HEK293T (cell line): Measurements from ENCODE around the gene CD83.

Source experiments
- CTCF ChIA-PET: fragments of 350-600 bp; formaldehyde crosslinking; extraction: SDS; loops from one replicate; lab custom pipeline; 2021; ENCODE audit warnings: antibody characterized with exemption, inconsistent platforms; lab: Yijun Ruan, JAX
- POLR2A ChIA-PET: fragments of 350-600 bp; formaldehyde crosslinking; extraction: SDS; loops from one replicate; lab custom pipeline; 2020; ENCODE audit warnings: antibody characterized with exemption, inconsistent platforms; lab: Yijun Ruan, JAX
- DNase-seq: peaks from one replicate; pipeline ENCODE4 v3.0.0; 2012; ENCODE audit warnings: mixed read lengths; ENCODE audit errors: extremely low spot score
- ARNT ChIP-seq: fragments of 450-650 bp; IDR thresholded peaks from 2 replicates; pipeline ENCODE4 v1.6.1; 2017; ENCODE audit warnings: mild to moderate bottlenecking
- BHLHE40 ChIP-seq: fragments of 450-650 bp; IDR thresholded peaks from 2 replicates; pipeline ENCODE4 v1.6.1; 2016; ENCODE audit warnings: mild to moderate bottlenecking, moderate library complexity, borderline replicate concordance
- CTBP1 ChIP-seq: fragments of 450-650 bp; IDR thresholded peaks from 2 replicates; pipeline ENCODE4 v1.6.1; 2016; ENCODE audit warnings: borderline replicate concordance
- ELF4 ChIP-seq: fragments of 450-650 bp; IDR thresholded peaks from 2 replicates; pipeline ENCODE4 v1.6.1; 2017; ENCODE audit warnings: antibody characterized with exemption
- FOXA1 ChIP-seq: fragments of 450-650 bp; IDR thresholded peaks from 2 replicates; pipeline ENCODE4 v1.6.1; 2016; ENCODE audit warnings: mild to moderate bottlenecking
- FOXK2 ChIP-seq: fragments of 450-650 bp; IDR thresholded peaks from 2 replicates; pipeline ENCODE4 v1.6.1; 2016; ENCODE audit warnings: mild to moderate bottlenecking
- FOXM1 ChIP-seq: fragments of 450-650 bp; IDR thresholded peaks from 2 replicates; pipeline ENCODE4 v1.6.1; 2017; ENCODE audit warnings: mild to moderate bottlenecking, borderline replicate concordance
- HDGF ChIP-seq: fragments of 450-650 bp; IDR thresholded peaks from 2 replicates; pipeline ENCODE4 v1.6.1; 2017; ENCODE audit warnings: antibody characterized with exemption, borderline replicate concordance
- L3MBTL2 ChIP-seq: fragments of 450-650 bp; conservative IDR thresholded peaks from 2 replicates; pipeline ENCODE4 v1.6.1; 2016; ENCODE audit warnings: mild to moderate bottlenecking
- LEF1 ChIP-seq: fragments of 450-650 bp; IDR thresholded peaks from 2 replicates; pipeline ENCODE4 v1.6.1; 2017; ENCODE audit warnings: mild to moderate bottlenecking, borderline replicate concordance
- NFRKB ChIP-seq: fragments of 450-650 bp; IDR thresholded peaks from 2 replicates; pipeline ENCODE4 v1.6.1; 2016; ENCODE audit warnings: mild to moderate bottlenecking, moderate library complexity
- SP1 ChIP-seq: fragments of 450-650 bp; IDR thresholded peaks from 2 replicates; pipeline ENCODE4 v1.6.1; 2017
- SUZ12 ChIP-seq: fragments of 450-650 bp; IDR thresholded peaks from 2 replicates; pipeline ENCODE4 v1.6.1; 2016; ENCODE audit warnings: mild to moderate bottlenecking
- TARDBP ChIP-seq: fragments of 450-650 bp; IDR thresholded peaks from 2 replicates; pipeline ENCODE4 v1.6.1; 2016
- ZNF384 ChIP-seq: fragments of 450-650 bp; IDR thresholded peaks from 2 replicates; pipeline ENCODE4 v1.6.1; 2016
- TF ChIP-seq, protein P1 (sequence below): fragments of 450-650 bp; IDR thresholded peaks from 2 replicates; pipeline ENCODE4 v1.6.1; 2016

Gene CD83

DNA sequence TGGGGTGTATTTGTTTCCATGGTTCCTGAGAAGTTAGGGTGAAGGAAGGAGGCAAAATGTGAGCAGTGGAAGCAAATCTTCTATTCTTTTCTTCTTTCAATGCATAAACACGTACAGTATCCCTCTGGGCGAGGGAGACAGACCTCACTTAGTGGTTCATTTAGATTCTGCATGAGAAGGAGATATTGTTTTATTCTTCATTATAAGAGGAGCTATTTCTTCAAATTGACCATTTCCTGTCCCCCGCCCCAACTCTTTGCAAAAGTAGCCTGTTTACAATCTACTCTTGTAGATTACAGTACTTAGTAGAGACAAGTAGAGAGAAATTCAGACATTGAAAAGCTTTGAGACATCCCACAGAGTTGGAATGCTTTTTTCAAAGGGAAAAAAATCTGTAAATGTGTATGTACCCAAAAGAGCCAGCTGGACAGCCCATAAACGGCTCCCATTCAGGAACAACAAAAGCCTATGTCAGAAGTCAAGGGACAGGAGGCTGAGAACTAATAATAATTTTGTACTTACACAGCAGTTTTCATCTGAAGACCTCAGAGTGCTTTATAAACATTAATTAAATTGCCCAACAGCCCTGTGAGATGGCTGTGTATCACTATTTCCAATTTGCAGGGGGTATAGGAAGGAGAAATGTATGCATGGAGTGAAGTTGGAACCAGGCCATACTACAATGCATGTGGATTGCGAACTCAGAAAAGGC lies 23.9 kb downstream of the CD83 start:
- POLR2A ChIA-PET, result no interaction called here
- TF ChIP-seq LEF1 (no peak), FOXK2 (no peak), FOXM1 (no peak), FOXA1 (no peak), TARDBP (no peak), ZNF384 (no peak), HDGF (no peak), BHLHE40 (no peak), CTBP1 (no peak)
- TF ChIP-seq, protein P1, sequence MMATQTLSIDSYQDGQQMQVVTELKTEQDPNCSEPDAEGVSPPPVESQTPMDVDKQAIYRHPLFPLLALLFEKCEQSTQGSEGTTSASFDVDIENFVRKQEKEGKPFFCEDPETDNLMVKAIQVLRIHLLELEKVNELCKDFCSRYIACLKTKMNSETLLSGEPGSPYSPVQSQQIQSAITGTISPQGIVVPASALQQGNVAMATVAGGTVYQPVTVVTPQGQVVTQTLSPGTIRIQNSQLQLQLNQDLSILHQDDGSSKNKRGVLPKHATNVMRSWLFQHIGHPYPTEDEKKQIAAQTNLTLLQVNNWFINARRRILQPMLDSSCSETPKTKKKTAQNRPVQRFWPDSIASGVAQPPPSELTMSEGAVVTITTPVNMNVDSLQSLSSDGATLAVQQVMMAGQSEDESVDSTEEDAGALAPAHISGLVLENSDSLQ, result no peak
- CTCF ChIA-PET, result no interaction called here
- no peak for DNase-seq

DNA sequence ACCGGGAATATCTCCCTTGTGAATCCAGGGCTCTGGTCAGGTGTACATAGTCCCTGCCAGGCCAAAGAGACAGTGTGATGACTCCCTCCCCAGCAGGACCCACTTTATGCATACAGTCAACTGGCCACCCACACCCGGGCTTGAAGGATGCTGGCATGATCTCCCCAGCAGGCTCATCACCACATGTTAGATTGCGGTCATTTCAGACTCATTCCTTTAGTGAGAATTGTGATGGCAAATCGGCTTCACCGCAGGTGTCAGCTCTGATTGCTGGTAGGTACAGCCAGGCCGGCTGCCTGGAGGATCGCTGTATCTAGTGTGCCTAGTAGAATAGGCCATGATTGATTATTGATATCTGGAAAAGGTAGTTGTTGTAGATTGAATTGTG lies 24.5 kb downstream of the CD83 start:
- ChIA-PET POLR2A (no interaction called here), CTCF (interaction anchor here (1.1 kb wide), 1 partner anchor 67 kb away, joined by 3 read pairs; no protein-coding TSS in a partner anchor)
- no peak for DNase-seq
- no peak for TF ChIP-seq FOXK2
- no peak for TF ChIP-seq NFRKB
- no peak for TF ChIP-seq ARNT
- TF ChIP-seq ZNF384, result no peak
- TF ChIP-seq SUZ12, result no peak
- no peak for TF ChIP-seq LEF1
- TF ChIP-seq CTBP1, result no peak

DNA sequence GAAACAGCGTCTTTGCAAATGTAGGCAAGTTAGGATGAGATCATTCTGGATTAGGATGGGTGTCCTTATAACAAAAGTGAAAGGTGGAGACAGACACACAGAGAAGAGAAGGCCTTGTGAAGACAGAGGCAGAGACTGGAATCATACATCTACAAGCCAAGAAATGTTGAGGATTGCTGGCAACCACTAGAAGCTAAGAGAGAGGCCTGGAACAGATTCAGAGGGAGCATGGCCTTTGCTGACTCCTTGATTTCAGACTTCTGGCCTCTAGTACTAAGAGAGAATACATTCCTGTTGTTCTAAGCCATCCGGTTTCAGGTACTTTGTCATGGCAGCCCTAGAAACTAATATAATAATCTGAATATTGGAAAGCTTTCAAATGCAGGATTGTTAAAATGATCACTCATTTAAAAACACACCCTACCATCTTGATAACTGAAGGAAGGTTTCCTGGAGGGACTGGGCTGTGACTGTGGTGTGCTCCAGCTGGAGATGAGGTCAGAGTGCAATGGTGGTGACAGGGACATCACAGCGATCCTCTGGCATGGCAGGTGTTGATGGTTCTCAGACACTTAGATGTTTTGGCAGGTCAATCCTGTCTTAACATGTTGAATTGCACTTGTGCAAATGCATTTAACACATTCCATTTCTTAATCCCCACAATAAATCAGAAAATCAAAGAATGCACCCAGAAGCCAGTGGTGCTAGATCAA lies 25.1 kb downstream of the CD83 start:
- TF ChIP-seq TARDBP (no peak), ZNF384 (no peak), FOXA1 (no peak), BHLHE40 (no peak), FOXM1 (no peak), FOXK2 (no peak)
- TF ChIP-seq, protein P1, result no peak
- no peak for DNase-seq
- CTCF ChIA-PET, result interaction anchor here (1.1 kb wide), 1 partner anchor 68 kb away, joined by 3 read pairs; no protein-coding TSS in a partner anchor
- POLR2A ChIA-PET, result no interaction called here

DNA sequence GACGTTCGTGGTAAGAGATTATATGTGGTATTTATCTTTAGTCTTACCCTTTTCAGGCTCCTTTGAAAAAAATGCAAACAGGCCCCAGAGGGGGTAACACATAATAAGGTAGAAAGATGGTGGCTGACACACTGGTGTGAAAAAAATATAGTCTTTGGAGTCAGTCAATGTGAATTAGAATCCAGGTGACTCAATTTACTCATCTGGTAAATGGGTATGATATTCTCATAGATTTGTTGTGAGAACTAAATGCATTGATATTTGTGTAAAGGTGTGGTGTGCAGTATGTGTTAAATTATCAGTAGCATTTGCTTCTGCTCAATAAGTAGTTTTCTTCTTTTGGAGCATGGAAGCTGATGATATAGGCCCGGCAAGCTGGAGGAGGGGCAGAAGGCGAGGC lies 25.7 kb downstream of the CD83 start:
- POLR2A ChIA-PET, result no interaction called here
- DNase-seq, result no peak
- no peak for TF ChIP-seq HDGF
- CTCF ChIA-PET, result interaction anchor here (1.1 to 2.6 kb wide), 3 partner anchors 14 to 235 kb away, joined by 3 to 17 read pairs (median 5); no protein-coding TSS in a partner anchor

DNA sequence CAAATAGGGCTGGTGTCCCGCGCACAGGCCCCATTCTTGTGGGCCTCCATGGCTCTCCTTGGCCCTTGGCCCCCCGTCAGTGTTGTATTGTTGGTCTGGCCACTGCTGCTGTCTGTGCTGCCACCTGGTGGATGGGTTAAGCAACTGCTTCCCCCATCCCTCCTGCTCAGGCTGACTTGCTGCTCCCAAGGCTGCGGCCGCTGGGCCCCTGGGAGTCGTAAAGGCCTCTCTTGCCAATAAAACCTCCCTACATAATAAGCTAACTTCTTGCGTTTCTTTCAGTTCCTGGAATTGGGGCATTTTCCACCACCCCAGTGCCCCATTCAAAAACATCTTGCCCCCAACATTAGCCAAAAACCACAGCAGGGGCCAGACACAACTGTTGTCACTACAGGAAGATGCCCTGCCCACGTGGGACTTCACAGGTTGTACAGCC lies 27.1 kb downstream of the CD83 start:
- no peak for TF ChIP-seq FOXA1
- TF ChIP-seq LEF1, result no peak
- no peak for TF ChIP-seq SP1
- TF ChIP-seq FOXK2, result no peak
- TF ChIP-seq TARDBP, result no peak
- TF ChIP-seq BHLHE40, result no peak
- no peak for TF ChIP-seq L3MBTL2
- TF ChIP-seq ZNF384, result no peak
- no peak for TF ChIP-seq ELF4
- no peak for TF ChIP-seq ARNT
- TF ChIP-seq, protein P1, result no peak
- TF ChIP-seq NFRKB, result no peak
- TF ChIP-seq HDGF, result no peak
- no peak for TF ChIP-seq FOXM1
- no peak for TF ChIP-seq CTBP1
- ChIA-PET POLR2A (no interaction called here), CTCF (interaction anchor here (0.6 to 2.6 kb wide), 7 partner anchors 10 to 236 kb away, joined by 3 to 17 read pairs (median 4); no protein-coding TSS in a partner anchor)
- peak; percentile 94 for DNase-seq

DNA sequence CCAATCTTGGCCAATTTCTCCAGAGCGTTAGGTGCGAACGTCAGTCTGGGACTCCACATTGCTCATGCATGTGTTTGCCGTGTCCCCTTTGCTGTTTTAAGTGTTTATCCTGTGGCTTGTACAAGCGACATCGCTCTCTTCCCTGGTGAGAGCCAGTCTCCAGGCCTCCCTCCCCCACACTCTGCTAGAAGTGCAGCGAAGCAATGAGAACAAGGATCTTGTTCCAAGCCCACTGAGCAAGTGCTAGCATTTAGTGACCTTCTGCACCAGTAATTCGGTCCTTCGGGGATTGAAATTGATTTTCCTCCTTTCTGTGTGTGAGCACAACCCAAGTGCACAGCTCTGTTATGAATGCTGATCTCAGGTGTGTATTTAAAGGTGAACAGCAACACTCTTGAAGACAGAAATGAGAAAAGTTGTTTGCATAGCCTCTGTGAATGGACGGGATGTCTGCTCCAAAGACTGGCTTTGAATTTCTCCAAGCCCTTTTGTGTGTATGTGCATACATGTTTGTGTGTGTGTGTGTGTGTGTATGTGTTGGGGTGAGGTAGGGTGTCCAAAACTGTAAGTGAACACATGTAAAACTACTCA lies 29.0 kb downstream of the CD83 start:
- ChIA-PET CTCF (no interaction called here), POLR2A (no interaction called here)
- TF ChIP-seq FOXK2 (no peak), ZNF384 (no peak), FOXM1 (no peak), TARDBP (no peak), HDGF (no peak), NFRKB (no peak), SUZ12 (no peak), CTBP1 (no peak), BHLHE40 (no peak), ELF4 (no peak), L3MBTL2 (no peak), FOXA1 (no peak), ARNT (no peak), LEF1 (no peak), SP1 (no peak)
- TF ChIP-seq, protein P1, result no peak
- DNase-seq, result no peak
